ENCODE data around the gene MAG. TPM values are rescaled to one million over a fixed set of nuclear protein-coding genes. Genes with fewer than 3 reads are reported as not detected.
A peak's percentile ranks its signal among the peaks of the same experiment; 100 is the strongest.

The MAG gene
- total and polyA plus RNA-seq, 9 of the 15 experiments (the other 6 are each of a cell fraction or from before 2014, with no cell fraction given), result 0.11 to 10.0 (median 1.6) TPM

DNA sequence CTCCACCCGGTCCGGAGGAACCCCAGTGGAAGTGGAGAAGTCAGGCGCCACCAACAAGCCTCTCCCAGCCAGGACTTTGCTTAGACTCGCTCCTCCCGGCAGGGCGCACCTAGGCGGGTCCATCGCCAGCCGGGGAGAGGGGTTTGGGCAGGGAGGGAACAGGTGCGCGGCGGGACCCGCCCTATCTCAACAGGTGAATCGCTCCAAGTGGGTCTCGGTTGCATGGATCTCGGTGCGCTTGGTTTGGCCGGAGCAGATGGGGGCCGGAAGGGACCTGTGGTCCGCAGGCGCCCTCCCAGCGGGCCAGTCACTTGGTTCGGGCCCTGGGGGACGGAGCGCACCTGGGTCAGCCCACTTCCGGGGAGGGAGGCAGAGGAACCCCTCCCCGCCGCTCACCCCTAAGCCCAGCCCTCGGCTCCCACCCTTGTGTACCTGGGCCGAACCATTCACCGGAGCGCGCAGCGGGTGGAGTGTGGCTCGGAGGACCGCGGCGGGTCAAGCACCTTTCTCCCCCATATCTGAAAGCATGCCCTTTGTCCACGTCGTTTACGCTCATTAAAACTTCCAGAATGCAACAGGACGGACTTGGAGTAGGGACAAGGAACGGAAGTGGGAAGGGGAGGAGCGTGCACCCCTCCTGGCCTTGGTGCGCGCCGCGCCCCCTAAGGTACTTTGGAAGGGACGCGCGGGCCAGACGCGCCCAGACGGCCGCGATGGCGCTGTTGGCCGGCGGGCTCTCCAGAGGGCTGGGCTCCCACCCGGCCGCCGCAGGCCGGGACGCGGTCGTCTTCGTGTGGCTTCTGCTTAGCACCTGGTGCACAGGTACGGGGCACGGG, 43.4 kb upstream of the MAG start, which contains the start of gene LSR (continued):
- TF ChIP-seq, protein P1, sequence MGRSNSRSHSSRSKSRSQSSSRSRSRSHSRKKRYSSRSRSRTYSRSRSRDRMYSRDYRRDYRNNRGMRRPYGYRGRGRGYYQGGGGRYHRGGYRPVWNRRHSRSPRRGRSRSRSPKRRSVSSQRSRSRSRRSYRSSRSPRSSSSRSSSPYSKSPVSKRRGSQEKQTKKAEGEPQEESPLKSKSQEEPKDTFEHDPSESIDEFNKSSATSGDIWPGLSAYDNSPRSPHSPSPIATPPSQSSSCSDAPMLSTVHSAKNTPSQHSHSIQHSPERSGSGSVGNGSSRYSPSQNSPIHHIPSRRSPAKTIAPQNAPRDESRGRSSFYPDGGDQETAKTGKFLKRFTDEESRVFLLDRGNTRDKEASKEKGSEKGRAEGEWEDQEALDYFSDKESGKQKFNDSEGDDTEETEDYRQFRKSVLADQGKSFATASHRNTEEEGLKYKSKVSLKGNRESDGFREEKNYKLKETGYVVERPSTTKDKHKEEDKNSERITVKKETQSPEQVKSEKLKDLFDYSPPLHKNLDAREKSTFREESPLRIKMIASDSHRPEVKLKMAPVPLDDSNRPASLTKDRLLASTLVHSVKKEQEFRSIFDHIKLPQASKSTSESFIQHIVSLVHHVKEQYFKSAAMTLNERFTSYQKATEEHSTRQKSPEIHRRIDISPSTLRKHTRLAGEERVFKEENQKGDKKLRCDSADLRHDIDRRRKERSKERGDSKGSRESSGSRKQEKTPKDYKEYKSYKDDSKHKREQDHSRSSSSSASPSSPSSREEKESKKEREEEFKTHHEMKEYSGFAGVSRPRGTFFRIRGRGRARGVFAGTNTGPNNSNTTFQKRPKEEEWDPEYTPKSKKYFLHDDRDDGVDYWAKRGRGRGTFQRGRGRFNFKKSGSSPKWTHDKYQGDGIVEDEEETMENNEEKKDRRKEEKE (IDR thresholded peaks at IDR 0.05; ENCODE audit: borderline replicate concordance in 1 of 2, control insufficient read depth in 1 of 2, low read depth in 2 of 2, low read length in 1 of 2), result peak; percentile 13 to 97; a peak in 2 of 4 replicates
- TF ChIP-seq POLR2G (IDR thresholded peaks at IDR 0.05; ENCODE audit: low read depth, low read length), result peak; percentile 100
- peak; percentile 82; the same call in 1 of the 2 replicates for TF ChIP-seq GTF2E2 (tag; IDR thresholded peaks at IDR 0.05)
- TF ChIP-seq, protein P2, sequence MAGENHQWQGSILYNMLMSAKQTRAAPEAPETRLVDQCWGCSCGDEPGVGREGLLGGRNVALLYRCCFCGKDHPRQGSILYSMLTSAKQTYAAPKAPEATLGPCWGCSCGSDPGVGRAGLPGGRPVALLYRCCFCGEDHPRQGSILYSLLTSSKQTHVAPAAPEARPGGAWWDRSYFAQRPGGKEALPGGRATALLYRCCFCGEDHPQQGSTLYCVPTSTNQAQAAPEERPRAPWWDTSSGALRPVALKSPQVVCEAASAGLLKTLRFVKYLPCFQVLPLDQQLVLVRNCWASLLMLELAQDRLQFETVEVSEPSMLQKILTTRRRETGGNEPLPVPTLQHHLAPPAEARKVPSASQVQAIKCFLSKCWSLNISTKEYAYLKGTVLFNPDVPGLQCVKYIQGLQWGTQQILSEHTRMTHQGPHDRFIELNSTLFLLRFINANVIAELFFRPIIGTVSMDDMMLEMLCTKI (IDR thresholded peaks at IDR 0.05; ENCODE audit: partially characterized antibody), result no peak
- TF ChIP-seq ZSCAN32 (CRISPR knock-in tag; IDR thresholded peaks at IDR 0.05), result no peak; the same call in 1 of the 2 replicates
- TF ChIP-seq HSF4 (CRISPR knock-in tag; IDR thresholded peaks at IDR 0.05; ENCODE audit: borderline replicate concordance), result no peak
- TF ChIP-seq, protein P3, sequence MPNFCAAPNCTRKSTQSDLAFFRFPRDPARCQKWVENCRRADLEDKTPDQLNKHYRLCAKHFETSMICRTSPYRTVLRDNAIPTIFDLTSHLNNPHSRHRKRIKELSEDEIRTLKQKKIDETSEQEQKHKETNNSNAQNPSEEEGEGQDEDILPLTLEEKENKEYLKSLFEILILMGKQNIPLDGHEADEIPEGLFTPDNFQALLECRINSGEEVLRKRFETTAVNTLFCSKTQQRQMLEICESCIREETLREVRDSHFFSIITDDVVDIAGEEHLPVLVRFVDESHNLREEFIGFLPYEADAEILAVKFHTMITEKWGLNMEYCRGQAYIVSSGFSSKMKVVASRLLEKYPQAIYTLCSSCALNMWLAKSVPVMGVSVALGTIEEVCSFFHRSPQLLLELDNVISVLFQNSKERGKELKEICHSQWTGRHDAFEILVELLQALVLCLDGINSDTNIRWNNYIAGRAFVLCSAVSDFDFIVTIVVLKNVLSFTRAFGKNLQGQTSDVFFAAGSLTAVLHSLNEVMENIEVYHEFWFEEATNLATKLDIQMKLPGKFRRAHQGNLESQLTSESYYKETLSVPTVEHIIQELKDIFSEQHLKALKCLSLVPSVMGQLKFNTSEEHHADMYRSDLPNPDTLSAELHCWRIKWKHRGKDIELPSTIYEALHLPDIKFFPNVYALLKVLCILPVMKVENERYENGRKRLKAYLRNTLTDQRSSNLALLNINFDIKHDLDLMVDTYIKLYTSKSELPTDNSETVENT (CRISPR knock-in tag; IDR thresholded peaks at IDR 0.05), result no peak
- TF ChIP-seq, protein P4, sequence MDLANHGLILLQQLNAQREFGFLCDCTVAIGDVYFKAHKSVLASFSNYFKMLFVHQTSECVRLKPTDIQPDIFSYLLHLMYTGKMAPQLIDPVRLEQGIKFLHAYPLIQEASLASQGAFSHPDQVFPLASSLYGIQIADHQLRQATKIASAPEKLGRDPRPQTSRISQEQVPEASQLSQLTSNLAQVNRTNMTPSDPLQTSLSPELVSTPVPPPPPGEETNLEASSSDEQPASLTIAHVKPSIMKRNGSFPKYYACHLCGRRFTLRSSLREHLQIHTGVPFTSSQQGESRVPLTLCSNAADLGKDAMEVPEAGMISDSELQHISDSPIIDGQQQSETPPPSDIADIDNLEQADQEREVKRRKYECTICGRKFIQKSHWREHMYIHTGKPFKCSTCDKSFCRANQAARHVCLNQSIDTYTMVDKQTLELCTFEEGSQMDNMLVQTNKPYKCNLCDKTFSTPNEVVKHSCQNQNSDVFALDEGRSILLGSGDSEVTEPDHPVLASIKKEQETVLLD (IDR thresholded peaks at IDR 0.05), result no peak; the same call in none of the 2 replicates
- peak; percentile 63; the same call in 1 of the 2 replicates for TF ChIP-seq MTA3 (IDR thresholded peaks at IDR 0.05; ENCODE audit: borderline replicate concordance)
- no peak for TF ChIP-seq RUNX1 (IDR thresholded peaks at IDR 0.05; ENCODE audit: low read depth)
- TF ChIP-seq ZNF253 (CRISPR knock-in tag; conservative IDR thresholded peaks at IDR 0.05), result no peak
- no peak for TF ChIP-seq ZNF316 (IDR thresholded peaks at IDR 0.05)
- TF ChIP-seq, protein P5, sequence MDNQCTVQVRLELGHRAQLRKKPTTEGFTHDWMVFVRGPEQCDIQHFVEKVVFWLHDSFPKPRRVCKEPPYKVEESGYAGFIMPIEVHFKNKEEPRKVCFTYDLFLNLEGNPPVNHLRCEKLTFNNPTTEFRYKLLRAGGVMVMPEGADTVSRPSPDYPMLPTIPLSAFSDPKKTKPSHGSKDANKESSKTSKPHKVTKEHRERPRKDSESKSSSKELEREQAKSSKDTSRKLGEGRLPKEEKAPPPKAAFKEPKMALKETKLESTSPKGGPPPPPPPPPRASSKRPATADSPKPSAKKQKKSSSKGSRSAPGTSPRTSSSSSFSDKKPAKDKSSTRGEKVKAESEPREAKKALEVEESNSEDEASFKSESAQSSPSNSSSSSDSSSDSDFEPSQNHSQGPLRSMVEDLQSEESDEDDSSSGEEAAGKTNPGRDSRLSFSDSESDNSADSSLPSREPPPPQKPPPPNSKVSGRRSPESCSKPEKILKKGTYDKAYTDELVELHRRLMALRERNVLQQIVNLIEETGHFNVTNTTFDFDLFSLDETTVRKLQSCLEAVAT (IDR thresholded peaks at IDR 0.05), result peak in 1 of 2 experiments; percentile 70; a peak in 1 of 4 replicates
- peak; percentile 77 for TF ChIP-seq EP400 (IDR thresholded peaks at IDR 0.05)
- TF ChIP-seq PHB2 (IDR thresholded peaks at IDR 0.05; ENCODE audit: low read depth), result no peak
- TF ChIP-seq POLR2AphosphoS2 (IDR thresholded peaks at IDR 0.05; ENCODE audit: low read length), result no peak
- no peak for TF ChIP-seq TCF7 (IDR thresholded peaks at IDR 0.05; ENCODE audit: borderline replicate concordance)
- TF ChIP-seq ZZZ3 (IDR thresholded peaks at IDR 0.05), result no peak

All from K562 (cell line).